Ectodermal cell (in vitro differentiated cells): ENCODE measurements around the gene MYO9B.
"Not testable (repeated sequence)": the region's sequence is repeated elsewhere in the genome, so short reads cannot be mapped to it uniquely, and the experiment has no call there.

Experiments
- H3K27ac ChIP-seq: 2 replicates; pipeline ENCODE4 v1.7.0; 2013; ENCODE audit warnings: mild to moderate bottlenecking, low read depth, low read length; ENCODE audit not compliant: insufficient read depth, poor library complexity, severe bottlenecking
- H3K27me3 ChIP-seq: 2 replicates; pipeline ENCODE4 v1.7.0; 2013; ENCODE audit warnings: mild to moderate bottlenecking, low read length; ENCODE audit not compliant: insufficient read depth, control insufficient read depth, poor library complexity, severe bottlenecking
- H3K36me3 ChIP-seq: one replicate; pipeline ENCODE4 v1.7.0; 2013; ENCODE audit warnings: low read length; ENCODE audit not compliant: control insufficient read depth, insufficient read depth
- H3K4me1 ChIP-seq: one replicate; pipeline ENCODE4 v1.7.0; 2013; ENCODE audit warnings: low read length; ENCODE audit not compliant: control insufficient read depth, insufficient read depth
- H3K4me3 ChIP-seq: 2 replicates; pipeline ENCODE4 v1.7.0; 2013; ENCODE audit warnings: low read depth, low read length, control low read depth; ENCODE audit not compliant: insufficient read depth
- H3K9me3 ChIP-seq: 2 replicates; pipeline ENCODE4 v1.7.0; 2013; ENCODE audit warnings: mild to moderate bottlenecking, low read length, moderate library complexity; ENCODE audit not compliant: control insufficient read depth
- WGBS, 2 experiments: methylation state at CpG; one replicate each; pipeline ENCODE4 v1.1.7; 2013; ENCODE audit warnings: missing lambda C conversion rate in 2 of 2; 5-methylcytosine and 5-hydroxymethylcytosine counted together

The MYO9B gene

GRCh38 chr19:17144771-17145170 lies 69.2 kb downstream of the MYO9B start:
- not testable (repeated sequence) for H3K27me3 ChIP-seq, H3K36me3 ChIP-seq, H3K4me3 ChIP-seq, H3K9me3 ChIP-seq, H3K4me1 ChIP-seq, H3K27ac ChIP-seq
- 93% methylated on average over 13 of the region's 13 CpGs for WGBS, 2 experiments

- no peaks in the 10 kb centered on the region for H3K9me3 ChIP-seq
- WGBS, 2 experiments = 88 to 91% methylated on average over 7 of the region's 7 CpGs
- H3K27ac ChIP-seq = no peak overlapping the region
- no peak overlapping the region for H3K4me3 ChIP-seq
- peaks cover 3% of the 10 kb centered on the region for H3K36me3 ChIP-seq
- no peaks in the 10 kb centered on the region for H3K27me3 ChIP-seq
- no peaks in the 10 kb centered on the region for H3K4me1 ChIP-seq
Observed at GRCh38 chr19:17145546-17146497, 70.2 kb downstream of the MYO9B start.

GRCh38 chr19:17148130-17148529 lies 72.6 kb downstream of the MYO9B start:
- WGBS, 2 experiments = 95% methylated on average over 5 of the region's 5 CpGs
- Histone ChIP-seq H3K4me3 (no peak overlapping the region), H3K27me3 (no peaks in the 10 kb centered on the region), H3K4me1 (no peaks in the 10 kb centered on the region), H3K36me3 (peaks cover 8% of the 10 kb centered on the region), H3K27ac (no peak overlapping the region), H3K9me3 (no peaks in the 10 kb centered on the region)

GRCh38 chr19:17149393-17150135 lies 74.0 kb downstream of the MYO9B start:
- peaks cover 16% of the 10 kb centered on the region for H3K36me3 ChIP-seq
- 91 to 92% methylated on average over 13 of the region's 13 CpGs for WGBS, 2 experiments
- H3K4me1 ChIP-seq = no peaks in the 10 kb centered on the region
- no peak overlapping the region for H3K4me3 ChIP-seq
- H3K27me3 ChIP-seq = no peaks in the 10 kb centered on the region
- no peaks in the 10 kb centered on the region for H3K9me3 ChIP-seq
- H3K27ac ChIP-seq = no peak overlapping the region

- 95 to 98% methylated on average over 10 of the region's 10 CpGs for WGBS, 2 experiments
- H3K4me1 ChIP-seq = no peaks in the 10 kb centered on the region
- no peak overlapping the region for H3K27ac ChIP-seq
- H3K27me3 ChIP-seq = no peaks in the 10 kb centered on the region
- H3K4me3 ChIP-seq = no peak overlapping the region
- H3K9me3 ChIP-seq = no peaks in the 10 kb centered on the region
- peaks cover 21% of the 10 kb centered on the region for H3K36me3 ChIP-seq
Observed at GRCh38 chr19:17153996-17154395, 78.4 kb downstream of the MYO9B start.

- Histone ChIP-seq H3K27me3 (no peaks in the 10 kb centered on the region), H3K9me3 (no peaks in the 10 kb centered on the region), H3K36me3 (peaks cover 21% of the 10 kb centered on the region), H3K4me3 (no peak overlapping the region), H3K4me1 (no peaks in the 10 kb centered on the region), H3K27ac (no peak overlapping the region)
- WGBS, 2 experiments = 92 to 95% methylated on average over 7 of the region's 7 CpGs
Observed at GRCh38 chr19:17155251-17155650, 79.7 kb downstream of the MYO9B start.

GRCh38 chr19:17156296-17156946 lies 80.8 kb downstream of the MYO9B start:
- Histone ChIP-seq H3K4me3 (no peak overlapping the region), H3K36me3 (peaks cover 21% of the 10 kb centered on the region), H3K27me3 (no peaks in the 10 kb centered on the region), H3K27ac (no peak overlapping the region), H3K4me1 (no peaks in the 10 kb centered on the region), H3K9me3 (no peaks in the 10 kb centered on the region)
- 95 to 96% methylated on average over 11 of the region's 11 CpGs for WGBS, 2 experiments

GRCh38 chr19:17156947-17157302 lies 81.3 kb downstream of the MYO9B start:
- peaks cover 21% of the 10 kb centered on the region for H3K36me3 ChIP-seq
- WGBS, 2 experiments = 94 to 95% methylated on average over 12 of the region's 12 CpGs
- no peak overlapping the region for H3K27ac ChIP-seq
- no peaks in the 10 kb centered on the region for H3K4me1 ChIP-seq
- H3K4me3 ChIP-seq = no peak overlapping the region
- no peaks in the 10 kb centered on the region for H3K9me3 ChIP-seq
- H3K27me3 ChIP-seq = no peaks in the 10 kb centered on the region

GRCh38 chr19:17158584-17158983 lies 83.0 kb downstream of the MYO9B start:
- Histone ChIP-seq H3K4me3 (no peak overlapping the region), H3K27me3 (no peaks in the 10 kb centered on the region), H3K36me3 (peaks cover 24% of the 10 kb centered on the region), H3K4me1 (no peaks in the 10 kb centered on the region), H3K27ac (no peak overlapping the region), H3K9me3 (peaks cover 1% of the 10 kb centered on the region)
- 88 to 93% methylated on average over 14 to 15 of the region's 15 CpGs for WGBS, 2 experiments
